SU-DHL-6 (cell line): ENCODE measurements around the gene HSPA12A.

Source experiments
- H2AFZ ChIP-seq: fragments of 200-600 bp; sonication (generic); 2 replicates; pipeline ENCODE4 v1.6.1; 2014; ENCODE audit warnings: low read depth, mild to moderate bottlenecking, moderate library complexity, mixed read lengths, antibody characterized with exemption, low read length; ENCODE audit not compliant: severe bottlenecking
- H3F3A ChIP-seq: fragments of 200-600 bp; shearing (Covaris generic); 2 replicates; pipeline ENCODE4 v1.6.0; 2016; ENCODE audit warnings: antibody characterized with exemption, mild to moderate bottlenecking; ENCODE audit not compliant: insufficient read depth
- H3K27ac ChIP-seq: fragments of 200-600 bp; sonication (generic); 2 replicates; pipeline ENCODE4 v1.5.1; 2016; ENCODE audit warnings: low read depth, mild to moderate bottlenecking, low read length, moderate library complexity, mixed read lengths
- H3K27me3 ChIP-seq: fragments of 200-600 bp; sonication (generic), shearing (Covaris generic); 2 replicates; pipeline ENCODE4 v1.6.0; 2014; ENCODE audit warnings: mild to moderate bottlenecking, low read length
- H3K36me3 ChIP-seq: fragments of 200-600 bp; sonication (generic); 2 replicates; pipeline ENCODE4 v1.6.1; 2014; ENCODE audit warnings: mild to moderate bottlenecking, low read length, mixed read lengths
- H3K4me2 ChIP-seq: fragments of 300-600, 200-600 bp; shearing (Covaris generic), sonication (generic); 2 replicates; pipeline ENCODE4 v1.6.0; 2014; ENCODE audit warnings: low read length, low read depth, mild to moderate bottlenecking; ENCODE audit not compliant: poor library complexity, severe bottlenecking
- H3K4me3 ChIP-seq: fragments of 200-600 bp; sonication (generic); 2 replicates; pipeline ENCODE4 v1.5.1; 2014; ENCODE audit warnings: antibody characterized with exemption, low read length, mild to moderate bottlenecking, mixed read lengths; ENCODE audit not compliant: insufficient read depth, poor library complexity, severe bottlenecking
- H3K79me2 ChIP-seq: fragments of 200-600 bp; sonication (generic); 2 replicates; pipeline ENCODE4 v1.6.1; 2014; ENCODE audit warnings: mild to moderate bottlenecking, low read length, moderate library complexity; ENCODE audit not compliant: insufficient read depth
- H3K9ac ChIP-seq: fragments of 200-600 bp; sonication (generic); 2 replicates; pipeline ENCODE4 v1.7.0; 2014; ENCODE audit warnings: mild to moderate bottlenecking, low read length
- H3K9me2 ChIP-seq: fragments of 200-600 bp; sonication (generic); replicated peaks from 2 replicates; pipeline ENCODE4 v1.6.1; 2014; ENCODE audit warnings: low read length; ENCODE audit not compliant: insufficient read depth
- H3K9me3 ChIP-seq: fragments of 200-600 bp; sonication (generic); 2 replicates; pipeline ENCODE4 v1.6.1; 2014; ENCODE audit warnings: low read length, mixed read lengths; ENCODE audit not compliant: insufficient read depth
- H4K20me1 ChIP-seq: fragments of 200-600 bp; sonication (generic); 2 replicates; pipeline ENCODE4 v1.6.1; 2014; ENCODE audit warnings: low read depth, mild to moderate bottlenecking, antibody characterized with exemption, low read length, moderate library complexity, mixed read lengths
- EZH2phosphoT487 ChIP-seq: fragments of 200-600 bp; sonication (generic), shearing (Covaris generic); conservative IDR thresholded peaks from 2 replicates; pipeline ENCODE4 v1.6.1; 2018; ENCODE audit warnings: mild to moderate bottlenecking, antibody characterized with exemption, low read length, moderate library complexity, mixed read lengths
- TF ChIP-seq, protein P1 (sequence below): fragments of 200-600 bp; sonication (generic); IDR thresholded peaks from one replicate; pipeline ENCODE4 v1.5.1; 2017; ENCODE audit warnings: antibody characterized with exemption, mild to moderate bottlenecking, low read length, moderate library complexity; ENCODE audit not compliant: insufficient read depth, poor library complexity, severe bottlenecking

Gene HSPA12A

DNA sequence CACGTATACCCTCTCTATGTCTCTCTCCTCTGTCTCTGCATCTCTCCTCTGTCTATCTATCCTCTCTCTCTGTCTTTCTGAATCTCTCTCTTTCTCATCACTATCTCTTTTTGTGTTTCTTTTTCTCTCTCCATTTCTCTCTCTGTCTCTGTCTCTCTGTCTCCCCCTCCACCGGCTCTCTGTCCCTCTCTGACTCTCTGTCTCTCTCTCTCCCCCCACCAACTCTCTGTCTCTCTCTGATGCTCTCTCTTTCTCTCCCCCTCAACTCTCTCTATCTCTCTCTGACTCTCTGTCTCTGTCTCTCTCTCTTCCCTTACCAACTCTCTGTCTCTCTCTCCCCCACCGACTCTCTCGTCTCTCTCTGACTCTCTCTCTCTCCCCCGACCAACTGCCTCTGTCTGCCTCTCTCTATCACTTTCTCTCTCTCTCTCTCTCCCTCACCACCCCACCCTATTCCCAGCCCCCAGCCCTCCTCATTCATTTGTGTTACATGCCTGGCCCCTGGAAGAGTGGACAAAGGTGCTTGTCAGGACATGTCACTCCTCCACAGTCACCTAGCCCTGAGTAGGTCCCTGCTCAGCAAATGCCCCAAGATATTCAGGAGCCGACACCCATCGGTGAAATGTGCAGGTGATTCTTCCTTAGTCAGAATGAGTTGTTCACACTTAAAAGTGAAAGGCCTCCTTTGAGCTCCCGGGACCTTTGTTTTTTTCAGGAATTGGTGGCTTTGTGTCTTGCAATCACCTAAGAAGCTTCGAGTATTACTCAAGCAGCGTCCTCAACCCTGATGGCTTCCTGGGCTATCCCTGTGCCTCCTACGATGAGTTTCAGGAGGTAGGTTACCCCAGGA lies 108.0 kb downstream of the HSPA12A start:
- Histone ChIP-seq H3K27ac (no peak overlapping the region), H3K4me3 (no peak overlapping the region), H3K36me3 (no peaks in the 10 kb centered on the region), H3K27me3 (no peaks in the 10 kb centered on the region), H4K20me1 (no peaks in the 10 kb centered on the region), H3F3A (no peaks in the 10 kb centered on the region), H3K9ac (no peak overlapping the region), H3K79me2 (no peaks in the 10 kb centered on the region), H2AFZ (no peak overlapping the region), H3K9me2 (no peaks in the 10 kb centered on the region), H3K9me3 (no peaks in the 10 kb centered on the region), H3K4me2 (no peak overlapping the region)
- TF ChIP-seq, protein P1, sequence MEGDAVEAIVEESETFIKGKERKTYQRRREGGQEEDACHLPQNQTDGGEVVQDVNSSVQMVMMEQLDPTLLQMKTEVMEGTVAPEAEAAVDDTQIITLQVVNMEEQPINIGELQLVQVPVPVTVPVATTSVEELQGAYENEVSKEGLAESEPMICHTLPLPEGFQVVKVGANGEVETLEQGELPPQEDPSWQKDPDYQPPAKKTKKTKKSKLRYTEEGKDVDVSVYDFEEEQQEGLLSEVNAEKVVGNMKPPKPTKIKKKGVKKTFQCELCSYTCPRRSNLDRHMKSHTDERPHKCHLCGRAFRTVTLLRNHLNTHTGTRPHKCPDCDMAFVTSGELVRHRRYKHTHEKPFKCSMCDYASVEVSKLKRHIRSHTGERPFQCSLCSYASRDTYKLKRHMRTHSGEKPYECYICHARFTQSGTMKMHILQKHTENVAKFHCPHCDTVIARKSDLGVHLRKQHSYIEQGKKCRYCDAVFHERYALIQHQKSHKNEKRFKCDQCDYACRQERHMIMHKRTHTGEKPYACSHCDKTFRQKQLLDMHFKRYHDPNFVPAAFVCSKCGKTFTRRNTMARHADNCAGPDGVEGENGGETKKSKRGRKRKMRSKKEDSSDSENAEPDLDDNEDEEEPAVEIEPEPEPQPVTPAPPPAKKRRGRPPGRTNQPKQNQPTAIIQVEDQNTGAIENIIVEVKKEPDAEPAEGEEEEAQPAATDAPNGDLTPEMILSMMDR = no peak
- TF ChIP-seq EZH2phosphoT487 = no peak

- H3K9ac ChIP-seq = no peak overlapping the region
- TF ChIP-seq, protein P1 = no peak
- no peak for TF ChIP-seq EZH2phosphoT487
- no peaks in the 10 kb centered on the region for H3K27me3 ChIP-seq
- no peak overlapping the region for H2AFZ ChIP-seq
- no peaks in the 10 kb centered on the region for H3K9me2 ChIP-seq
- H3K4me3 ChIP-seq = no peak overlapping the region
- no peak overlapping the region for H3K4me2 ChIP-seq
- no peak overlapping the region for H3K27ac ChIP-seq
- H3K9me3 ChIP-seq = no peaks in the 10 kb centered on the region
- no peaks in the 10 kb centered on the region for H3K36me3 ChIP-seq
- H3F3A ChIP-seq = no peaks in the 10 kb centered on the region
- no peaks in the 10 kb centered on the region for H4K20me1 ChIP-seq
- H3K79me2 ChIP-seq = no peaks in the 10 kb centered on the region
Measured at GRCh38 chr10:116633216-116633600, 109.2 kb downstream of the HSPA12A start.

- Histone ChIP-seq H3K79me2 (no peaks in the 10 kb centered on the region), H3K4me2 (no peak overlapping the region), H3K9ac (no peak overlapping the region), H3K9me3 (no peaks in the 10 kb centered on the region), H2AFZ (no peak overlapping the region), H3K27ac (no peak overlapping the region), H3F3A (no peaks in the 10 kb centered on the region), H3K36me3 (no peaks in the 10 kb centered on the region), H3K9me2 (no peaks in the 10 kb centered on the region), H3K4me3 (no peak overlapping the region), H3K27me3 (no peaks in the 10 kb centered on the region), H4K20me1 (no peaks in the 10 kb centered on the region)
- TF ChIP-seq, protein P1 = no peak
- TF ChIP-seq EZH2phosphoT487 = no peak
Measured at GRCh38 chr10:116632596-116633215, 109.7 kb downstream of the HSPA12A start.
